HepG2 (cell line): Measurements from ENCODE around the gene TFEB. TPM values are rescaled to one million over a fixed set of nuclear protein-coding genes. Genes with fewer than 3 reads are reported as not detected.
A peak's percentile ranks its signal among the peaks of the same experiment; 100 is the strongest.

ENCODE experiments used
- BRD4 ChIP-seq: sonication (generic); formaldehyde crosslinking; IDR thresholded peaks from 2 replicates; pipeline ENCODE4 v1.4.0; 2020; ENCODE audit warnings: missing genetic modification reagents
- ELF3 ChIP-seq: IDR thresholded peaks from 2 replicates; pipeline ENCODE4 v1.6.1; 2016; ENCODE audit warnings: missing genetic modification reagents, missing compliant biosample characterization
- GATAD1 ChIP-seq: IDR thresholded peaks from 2 replicates; pipeline ENCODE4 v1.6.1; 2016; ENCODE audit warnings: missing genetic modification reagents, missing compliant biosample characterization
- HMG20A ChIP-seq: IDR thresholded peaks from 2 replicates; pipeline ENCODE4 v1.6.1; 2016; ENCODE audit warnings: borderline replicate concordance
- HOXA7 ChIP-seq: sonication (generic); formaldehyde crosslinking; IDR thresholded peaks from 2 replicates; pipeline ENCODE4 v1.8.1; 2022; ENCODE audit warnings: mild to moderate bottlenecking, missing genetic modification reagents, moderate library complexity
- KAT2B ChIP-seq: fragments of 150-350 bp; IDR thresholded peaks from 2 replicates; pipeline ENCODE4 v1.6.1; 2014; ENCODE audit warnings: low read depth, low read length, borderline replicate concordance
- MIXL1 ChIP-seq: IDR thresholded peaks from 2 replicates; pipeline ENCODE4 v1.6.1; 2016
- NCOA5 ChIP-seq: sonication (generic); formaldehyde crosslinking; IDR thresholded peaks from 2 replicates; pipeline ENCODE4 v1.4.0; 2020; ENCODE audit warnings: missing genetic modification reagents
- NFRKB ChIP-seq: fragments of 450-650 bp; IDR thresholded peaks from 2 replicates; pipeline ENCODE4 v1.6.1; 2017
- PAF1 ChIP-seq: IDR thresholded peaks from 2 replicates; pipeline ENCODE4 v1.6.1; 2016; ENCODE audit warnings: missing genetic modification reagents, missing compliant biosample characterization
- PITX1 ChIP-seq: sonication (generic); formaldehyde crosslinking; IDR thresholded peaks from 2 replicates; pipeline ENCODE4 v1.5.1; 2020; ENCODE audit warnings: mild to moderate bottlenecking, missing genetic modification reagents
- SNAPC2 ChIP-seq: sonication (generic); formaldehyde crosslinking; IDR thresholded peaks from 2 replicates; pipeline ENCODE4 v1.8.1; 2022; ENCODE audit warnings: mild to moderate bottlenecking, missing genetic modification reagents
- TARDBP ChIP-seq: sonication (generic); formaldehyde crosslinking; IDR thresholded peaks from 2 replicates; pipeline ENCODE4 v1.8.0; 2022; ENCODE audit warnings: mild to moderate bottlenecking, missing genetic modification reagents
- YEATS4 ChIP-seq: sonication (generic); formaldehyde crosslinking; IDR thresholded peaks from 2 replicates; pipeline ENCODE4 v1.4.0; 2020; ENCODE audit warnings: missing genetic modification reagents, borderline replicate concordance
- ZMYM4 ChIP-seq: sonication (generic); formaldehyde crosslinking; IDR thresholded peaks from 2 replicates; pipeline ENCODE4 v1.8.1; 2023; ENCODE audit warnings: mild to moderate bottlenecking, missing genetic modification reagents
- ZNF225 ChIP-seq: sonication (generic); formaldehyde crosslinking; IDR thresholded peaks from 2 replicates; pipeline ENCODE4 v1.4.0; 2020; ENCODE audit warnings: mild to moderate bottlenecking, missing genetic modification reagents
- ZNF230 ChIP-seq: sonication (generic); formaldehyde crosslinking; IDR thresholded peaks from 2 replicates; pipeline ENCODE4 v1.4.0; 2020; ENCODE audit warnings: mild to moderate bottlenecking, missing genetic modification reagents
- ZNF263 ChIP-seq: sonication (generic); formaldehyde crosslinking; IDR thresholded peaks from 2 replicates; pipeline ENCODE4 v1.4.0; 2020; ENCODE audit warnings: missing genetic modification reagents
- ZNF317 ChIP-seq: sonication (generic); formaldehyde crosslinking; IDR thresholded peaks from 2 replicates; pipeline ENCODE4 v1.5.0; 2020; ENCODE audit warnings: mild to moderate bottlenecking, missing genetic modification reagents
- ZNF33B ChIP-seq: sonication (generic); formaldehyde crosslinking; IDR thresholded peaks from 2 replicates; pipeline ENCODE4 v1.5.1; 2020; ENCODE audit warnings: mild to moderate bottlenecking, missing genetic modification reagents
- ZNF343 ChIP-seq: sonication (generic); formaldehyde crosslinking; IDR thresholded peaks from 2 replicates; pipeline ENCODE4 v1.4.0; 2020; ENCODE audit warnings: mild to moderate bottlenecking, missing genetic modification reagents
- ZNF430 ChIP-seq: sonication (generic); formaldehyde crosslinking; IDR thresholded peaks from 2 replicates; pipeline ENCODE4 v1.9.0; 2021; ENCODE audit warnings: mild to moderate bottlenecking, missing genetic modification reagents
- ZNF468 ChIP-seq: sonication (generic); formaldehyde crosslinking; IDR thresholded peaks from 2 replicates; pipeline ENCODE4 v1.8.0; 2022; ENCODE audit warnings: mild to moderate bottlenecking, moderate library complexity, missing genetic modification reagents
- ZNF501 ChIP-seq: sonication (generic); formaldehyde crosslinking; IDR thresholded peaks from 2 replicates; pipeline ENCODE4 v1.5.1; 2020; ENCODE audit warnings: mild to moderate bottlenecking, moderate library complexity, missing genetic modification reagents
- ZNF737 ChIP-seq: sonication (generic); formaldehyde crosslinking; IDR thresholded peaks from 2 replicates; pipeline ENCODE4 v1.5.0; 2020; ENCODE audit warnings: missing genetic modification reagents, mild to moderate bottlenecking, borderline replicate concordance
- ZNF780A ChIP-seq: sonication (generic); formaldehyde crosslinking; IDR thresholded peaks from 2 replicates; pipeline ENCODE4 v1.8.0; 2022; ENCODE audit warnings: mild to moderate bottlenecking, missing genetic modification reagents, moderate library complexity
- polyA plus RNA-seq, 8 experiments: library from polyadenylated mRNA; depleted of rRNA in 3 of 8; stranded (reverse) in 7 of 8; unstranded in 1 of 8; fragments of >200 nt; fragmentation: Illumina TruSeq in 4 of 8; extraction: Trizol in 4 of 8; gene quantifications; 2 replicates each; pipeline versions ENCODE4 v1.2.1 to v1.2.3, GENCODE V29; 2011 to 2016; ENCODE audit warnings: low read depth in 4 of 8, missing spikeins in 1 of 8, mixed read lengths in 1 of 8; ENCODE audit not compliant: insufficient read depth in 1 of 8
- total RNA-seq, 5 experiments: library from RNA; depleted of rRNA; stranded (reverse); fragments of >200 nt; fragmentation: Illumina TruSeq; extraction: Trizol; gene quantifications; 2 replicates each; pipeline ENCODE4 v1.2.3, GENCODE V29; 2016; ENCODE audit warnings: low read depth in 1 of 5
- TF ChIP-seq, protein P1 (sequence below): sonication (generic); formaldehyde crosslinking; IDR thresholded peaks from 2 replicates; pipeline ENCODE4 v1.9.0; 2021; ENCODE audit warnings: missing genetic modification reagents, borderline replicate concordance
- TF ChIP-seq, protein P2 (sequence below): sonication (generic); formaldehyde crosslinking; IDR thresholded peaks from 2 replicates; pipeline ENCODE4 v1.4.0; 2020; ENCODE audit warnings: missing genetic modification reagents
- TF ChIP-seq, protein P3 (sequence below): sonication (generic); formaldehyde crosslinking; IDR thresholded peaks from 2 replicates; pipeline ENCODE4 v1.5.0; 2020; ENCODE audit warnings: missing genetic modification reagents
- TF ChIP-seq, protein P4 (sequence below): IDR thresholded peaks from 2 replicates; pipeline ENCODE4 v1.6.1; 2016; ENCODE audit warnings: low read depth, control low read depth

The TFEB gene
- total and polyA plus RNA-seq, 2 of the 13 experiments (the other 11 are each of a cell fraction or from before 2014, with no cell fraction given), result 13.3 to 18.7 TPM

DNA sequence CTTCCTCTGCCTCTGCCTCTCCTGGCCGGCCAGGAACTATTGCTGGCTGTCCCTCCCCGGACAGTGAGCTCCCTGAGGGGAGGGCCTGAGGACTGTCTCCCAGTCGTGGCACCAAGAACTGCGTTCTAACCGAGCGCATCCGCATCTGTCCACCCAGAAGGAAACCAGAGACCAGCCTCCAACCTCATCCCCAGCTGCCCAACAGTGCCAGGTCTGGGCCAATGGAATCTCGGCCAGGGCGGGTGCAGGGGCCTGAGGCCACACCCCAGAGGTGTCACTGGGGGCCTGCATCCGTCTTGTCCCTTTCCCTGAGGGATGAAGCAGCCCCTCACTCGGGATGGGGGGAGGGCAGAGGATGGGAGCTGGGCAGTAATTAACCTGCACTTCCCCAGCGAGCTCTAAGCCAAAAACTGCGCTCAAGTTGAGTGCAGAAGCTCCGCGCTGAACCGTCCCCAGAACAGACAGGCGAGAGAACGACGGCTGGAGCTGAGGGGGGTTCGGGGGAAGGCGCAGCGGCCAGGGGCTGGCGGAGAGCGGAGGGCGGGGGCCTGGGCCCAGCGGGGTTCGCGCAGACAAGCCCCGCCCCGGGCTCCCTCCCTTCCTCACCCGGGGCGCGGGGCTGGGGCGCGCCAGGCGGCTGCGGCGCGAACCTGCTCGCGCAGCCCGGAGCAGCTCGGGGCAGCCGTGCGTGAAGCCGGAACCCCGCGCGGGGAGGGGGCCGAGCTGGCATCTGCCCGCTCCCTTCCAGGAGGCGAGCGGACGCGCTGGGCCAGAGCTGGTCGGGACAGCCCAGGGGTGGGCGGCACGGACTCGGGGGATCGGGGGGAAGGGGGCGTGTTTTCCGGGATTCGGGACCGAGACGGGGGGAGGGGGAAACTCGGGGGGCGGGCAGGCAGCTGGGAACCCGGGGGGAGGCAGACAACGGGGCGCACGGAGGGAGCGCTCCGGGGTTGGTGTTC is 1.4 kb downstream of the TFEB start (continued):
- TF ChIP-seq NFRKB (no peak), ZNF33B (CRISPR knock-in tag) (peak; percentile 9; the same call in 1 of the 2 replicates), ZNF501 (peak; percentile 46; the same call in 1 of the 2 replicates), ZNF343 (CRISPR knock-in tag) (no peak), ZNF468 (CRISPR knock-in tag) (no peak), GATAD1 (CRISPR knock-in tag) (no peak), ZNF317 (CRISPR knock-in tag) (no peak), HMG20A (CRISPR knock-in tag) (no peak), HOXA7 (no peak), YEATS4 (CRISPR knock-in tag) (peak; percentile 49; the same call in 1 of the 2 replicates), PITX1 (CRISPR knock-in tag) (peak; percentile 76), SNAPC2 (CRISPR knock-in tag) (no peak), ZNF430 (CRISPR knock-in tag) (no peak), ZNF225 (CRISPR knock-in tag) (no peak; the same call in 1 of the 2 replicates), ZNF737 (CRISPR knock-in tag) (no peak), KAT2B (no peak), PAF1 (CRISPR knock-in tag) (no peak), BRD4 (CRISPR knock-in tag) (peak; percentile 19; the same call in 1 of the 2 replicates), ELF3 (CRISPR knock-in tag) (peak; percentile 66), NCOA5 (CRISPR knock-in tag) (no peak), TARDBP (peak; percentile 65; the same call in 1 of the 2 replicates), ZNF780A (CRISPR knock-in tag) (0 out of 2 replicates have a peak, but pooled peaks have one; percentile 64), ZMYM4 (CRISPR knock-in tag) (no peak), ZNF263 (CRISPR knock-in tag) (peak; percentile 44; the same call in 1 of the 2 replicates), MIXL1 (no peak), ZNF230 (CRISPR knock-in tag) (no peak; the same call in 1 of the 2 replicates)
- TF ChIP-seq, protein P1, sequence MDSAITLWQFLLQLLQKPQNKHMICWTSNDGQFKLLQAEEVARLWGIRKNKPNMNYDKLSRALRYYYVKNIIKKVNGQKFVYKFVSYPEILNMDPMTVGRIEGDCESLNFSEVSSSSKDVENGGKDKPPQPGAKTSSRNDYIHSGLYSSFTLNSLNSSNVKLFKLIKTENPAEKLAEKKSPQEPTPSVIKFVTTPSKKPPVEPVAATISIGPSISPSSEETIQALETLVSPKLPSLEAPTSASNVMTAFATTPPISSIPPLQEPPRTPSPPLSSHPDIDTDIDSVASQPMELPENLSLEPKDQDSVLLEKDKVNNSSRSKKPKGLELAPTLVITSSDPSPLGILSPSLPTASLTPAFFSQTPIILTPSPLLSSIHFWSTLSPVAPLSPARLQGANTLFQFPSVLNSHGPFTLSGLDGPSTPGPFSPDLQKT (CRISPR knock-in tag), result no peak
- TF ChIP-seq, protein P2, sequence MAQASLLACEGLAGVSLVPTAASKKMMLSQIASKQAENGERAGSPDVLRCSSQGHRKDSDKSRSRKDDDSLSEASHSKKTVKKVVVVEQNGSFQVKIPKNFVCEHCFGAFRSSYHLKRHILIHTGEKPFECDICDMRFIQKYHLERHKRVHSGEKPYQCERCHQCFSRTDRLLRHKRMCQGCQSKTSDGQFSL (CRISPR knock-in tag), result no peak
- TF ChIP-seq, protein P3, sequence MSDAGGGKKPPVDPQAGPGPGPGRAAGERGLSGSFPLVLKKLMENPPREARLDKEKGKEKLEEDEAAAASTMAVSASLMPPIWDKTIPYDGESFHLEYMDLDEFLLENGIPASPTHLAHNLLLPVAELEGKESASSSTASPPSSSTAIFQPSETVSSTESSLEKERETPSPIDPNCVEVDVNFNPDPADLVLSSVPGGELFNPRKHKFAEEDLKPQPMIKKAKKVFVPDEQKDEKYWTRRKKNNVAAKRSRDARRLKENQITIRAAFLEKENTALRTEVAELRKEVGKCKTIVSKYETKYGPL, result no peak
- TF ChIP-seq, protein P4, sequence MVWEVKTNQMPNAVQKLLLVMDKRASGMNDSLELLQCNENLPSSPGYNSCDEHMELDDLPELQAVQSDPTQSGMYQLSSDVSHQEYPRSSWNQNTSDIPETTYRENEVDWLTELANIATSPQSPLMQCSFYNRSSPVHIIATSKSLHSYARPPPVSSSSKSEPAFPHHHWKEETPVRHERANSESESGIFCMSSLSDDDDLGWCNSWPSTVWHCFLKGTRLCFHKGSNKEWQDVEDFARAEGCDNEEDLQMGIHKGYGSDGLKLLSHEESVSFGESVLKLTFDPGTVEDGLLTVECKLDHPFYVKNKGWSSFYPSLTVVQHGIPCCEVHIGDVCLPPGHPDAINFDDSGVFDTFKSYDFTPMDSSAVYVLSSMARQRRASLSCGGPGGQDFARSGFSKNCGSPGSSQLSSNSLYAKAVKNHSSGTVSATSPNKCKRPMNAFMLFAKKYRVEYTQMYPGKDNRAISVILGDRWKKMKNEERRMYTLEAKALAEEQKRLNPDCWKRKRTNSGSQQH, result no peak
